ENCODE results near the gene GTSF1L. TPM values are rescaled to one million over a fixed set of nuclear protein-coding genes. Genes with fewer than 3 reads are reported as not detected.
A peak's percentile ranks its signal among the peaks of the same experiment; 100 is the strongest.

Gene GTSF1L
- total RNA-seq, 1 donor from 2014 or later: not detected

DNA sequence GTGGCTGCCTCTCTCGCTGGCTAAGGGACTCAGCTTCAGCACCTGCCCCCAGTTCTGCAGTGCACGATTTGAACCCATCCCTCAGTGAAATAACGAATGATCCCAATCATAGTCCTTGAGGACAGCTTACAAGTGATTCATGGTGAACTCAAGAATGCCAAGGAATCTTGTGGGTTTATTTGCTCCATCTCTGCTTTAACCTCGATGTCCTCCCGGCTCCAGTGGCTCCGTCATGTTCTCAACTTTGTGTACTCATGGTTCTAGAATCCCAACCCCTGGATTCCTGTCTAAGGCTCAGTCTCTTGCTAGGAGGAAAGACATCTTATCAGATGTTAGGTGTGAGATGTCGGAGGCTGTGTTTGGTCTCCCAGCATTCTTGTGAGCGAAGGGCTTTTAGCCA is 29.0 kb upstream of the GTSF1L start:
- peaks cover 6% of the 10 kb centered on the region for H3K4me1 Mint-ChIP-seq (ENCODE audit: low read depth)
- H3K27me3 Mint-ChIP-seq (ENCODE audit: low read depth): peaks cover 19% of the 10 kb centered on the region
- H3K9me3 Mint-ChIP-seq (ENCODE audit: low read depth): no peaks in the 10 kb centered on the region
- H3K36me3 Mint-ChIP-seq (ENCODE audit: low read depth): no peaks in the 10 kb centered on the region
- no peak overlapping the region for H3K4me3 Mint-ChIP-seq (ENCODE audit: unreplicated experiment)
- TF ChIP-seq, protein P1, sequence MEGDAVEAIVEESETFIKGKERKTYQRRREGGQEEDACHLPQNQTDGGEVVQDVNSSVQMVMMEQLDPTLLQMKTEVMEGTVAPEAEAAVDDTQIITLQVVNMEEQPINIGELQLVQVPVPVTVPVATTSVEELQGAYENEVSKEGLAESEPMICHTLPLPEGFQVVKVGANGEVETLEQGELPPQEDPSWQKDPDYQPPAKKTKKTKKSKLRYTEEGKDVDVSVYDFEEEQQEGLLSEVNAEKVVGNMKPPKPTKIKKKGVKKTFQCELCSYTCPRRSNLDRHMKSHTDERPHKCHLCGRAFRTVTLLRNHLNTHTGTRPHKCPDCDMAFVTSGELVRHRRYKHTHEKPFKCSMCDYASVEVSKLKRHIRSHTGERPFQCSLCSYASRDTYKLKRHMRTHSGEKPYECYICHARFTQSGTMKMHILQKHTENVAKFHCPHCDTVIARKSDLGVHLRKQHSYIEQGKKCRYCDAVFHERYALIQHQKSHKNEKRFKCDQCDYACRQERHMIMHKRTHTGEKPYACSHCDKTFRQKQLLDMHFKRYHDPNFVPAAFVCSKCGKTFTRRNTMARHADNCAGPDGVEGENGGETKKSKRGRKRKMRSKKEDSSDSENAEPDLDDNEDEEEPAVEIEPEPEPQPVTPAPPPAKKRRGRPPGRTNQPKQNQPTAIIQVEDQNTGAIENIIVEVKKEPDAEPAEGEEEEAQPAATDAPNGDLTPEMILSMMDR (IDR thresholded peaks at IDR 0.05): no peak
- DNase-seq (ENCODE audit: low spot score): no peak
- H3K27ac Mint-ChIP-seq (ENCODE audit: unreplicated experiment): no peak overlapping the region

DNA sequence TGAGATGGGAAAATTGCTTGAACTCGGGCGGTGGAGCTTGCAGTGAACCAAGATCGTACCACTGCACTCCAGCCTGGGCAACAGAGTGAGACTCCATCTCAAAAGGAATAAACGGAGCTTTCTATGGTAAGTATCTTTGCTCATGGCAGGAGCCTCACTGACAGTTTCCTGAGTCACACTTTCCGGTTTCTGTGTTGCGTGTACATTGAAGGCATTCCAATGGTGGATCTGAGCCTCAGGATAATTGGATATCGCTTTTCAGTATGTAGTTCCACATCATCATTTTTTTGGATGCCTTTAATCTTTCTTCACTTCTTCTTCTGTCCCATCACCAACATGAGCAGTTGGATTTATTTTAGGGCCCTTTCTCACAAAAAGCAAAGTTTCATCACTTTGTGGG is 28.6 kb upstream of the GTSF1L start:
- Mint-ChIP-seq H3K4me3 (ENCODE audit: unreplicated experiment) (no peak overlapping the region), H3K36me3 (ENCODE audit: low read depth) (no peaks in the 10 kb centered on the region), H3K9me3 (ENCODE audit: low read depth) (no peaks in the 10 kb centered on the region), H3K27ac (ENCODE audit: unreplicated experiment) (no peak overlapping the region), H3K27me3 (ENCODE audit: low read depth) (peaks cover 21% of the 10 kb centered on the region), H3K4me1 (ENCODE audit: low read depth) (peaks cover 6% of the 10 kb centered on the region)
- no peak for DNase-seq (ENCODE audit: low spot score)
- TF ChIP-seq, protein P1 (IDR thresholded peaks at IDR 0.05): no peak

- peak overlapping the region; percentile 63 for H3K27ac Mint-ChIP-seq (ENCODE audit: unreplicated experiment)
- H3K4me1 Mint-ChIP-seq (ENCODE audit: low read depth): peaks cover 6% of the 10 kb centered on the region
- peaks cover 9% of the 10 kb centered on the region for H3K27me3 Mint-ChIP-seq (ENCODE audit: low read depth)
- TF ChIP-seq, protein P1 (IDR thresholded peaks at IDR 0.05): no peak
- no peaks in the 10 kb centered on the region for H3K36me3 Mint-ChIP-seq (ENCODE audit: low read depth)
- H3K4me3 Mint-ChIP-seq (ENCODE audit: unreplicated experiment): no peak overlapping the region
- no peak for DNase-seq (ENCODE audit: low spot score)
- no peaks in the 10 kb centered on the region for H3K9me3 Mint-ChIP-seq (ENCODE audit: low read depth)
Measured at GRCh38 chr20:43752561-43753301, 25.9 kb upstream of the GTSF1L start.

DNA sequence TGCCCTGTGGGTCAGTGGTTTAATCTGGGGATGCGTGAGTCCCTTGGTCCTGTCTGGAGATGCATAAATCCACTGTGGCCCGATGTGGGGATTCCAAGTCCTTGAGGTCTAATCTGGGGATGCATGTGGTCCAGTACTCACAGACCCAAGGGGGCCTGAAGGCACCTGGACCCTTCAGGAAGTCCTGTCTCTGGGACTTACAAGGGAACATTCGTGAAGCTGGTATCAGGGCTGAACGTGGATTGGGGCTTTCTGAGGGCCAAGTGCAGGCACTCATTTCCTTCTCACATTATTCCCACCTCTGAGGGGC is 25.2 kb upstream of the GTSF1L start:
- Mint-ChIP-seq H3K4me3 (ENCODE audit: unreplicated experiment) (no peak overlapping the region), H3K27ac (ENCODE audit: unreplicated experiment) (no peak overlapping the region), H3K4me1 (ENCODE audit: low read depth) (peaks cover 6% of the 10 kb centered on the region), H3K9me3 (ENCODE audit: low read depth) (no peaks in the 10 kb centered on the region), H3K36me3 (ENCODE audit: low read depth) (no peaks in the 10 kb centered on the region), H3K27me3 (ENCODE audit: low read depth) (peaks cover 12% of the 10 kb centered on the region)
- DNase-seq (ENCODE audit: low spot score): no peak
- TF ChIP-seq, protein P1 (IDR thresholded peaks at IDR 0.05): no peak

- Mint-ChIP-seq H3K4me1 (ENCODE audit: low read depth) (peaks cover 6% of the 10 kb centered on the region), H3K36me3 (ENCODE audit: low read depth) (no peaks in the 10 kb centered on the region), H3K4me3 (ENCODE audit: unreplicated experiment) (no peak overlapping the region), H3K27ac (ENCODE audit: unreplicated experiment) (no peak overlapping the region), H3K27me3 (ENCODE audit: low read depth) (peaks cover 17% of the 10 kb centered on the region), H3K9me3 (ENCODE audit: low read depth) (no peaks in the 10 kb centered on the region)
- DNase-seq (ENCODE audit: low spot score): no peak
- TF ChIP-seq, protein P1 (IDR thresholded peaks at IDR 0.05): no peak
Measured at GRCh38 chr20:43751167-43752050, 24.6 kb upstream of the GTSF1L start.
